ENCODE measurements around the gene IZUMO1R. TPM values are rescaled to one million over a fixed set of nuclear protein-coding genes. Genes with fewer than 3 reads are reported as not detected.

Gene IZUMO1R
- total RNA-seq, 4 donors from 2014 or later, result not detected

GRCh38 chr11:94312339-94312738 is 8.0 kb downstream of the IZUMO1R start:
- TF ChIP-seq, protein P1, sequence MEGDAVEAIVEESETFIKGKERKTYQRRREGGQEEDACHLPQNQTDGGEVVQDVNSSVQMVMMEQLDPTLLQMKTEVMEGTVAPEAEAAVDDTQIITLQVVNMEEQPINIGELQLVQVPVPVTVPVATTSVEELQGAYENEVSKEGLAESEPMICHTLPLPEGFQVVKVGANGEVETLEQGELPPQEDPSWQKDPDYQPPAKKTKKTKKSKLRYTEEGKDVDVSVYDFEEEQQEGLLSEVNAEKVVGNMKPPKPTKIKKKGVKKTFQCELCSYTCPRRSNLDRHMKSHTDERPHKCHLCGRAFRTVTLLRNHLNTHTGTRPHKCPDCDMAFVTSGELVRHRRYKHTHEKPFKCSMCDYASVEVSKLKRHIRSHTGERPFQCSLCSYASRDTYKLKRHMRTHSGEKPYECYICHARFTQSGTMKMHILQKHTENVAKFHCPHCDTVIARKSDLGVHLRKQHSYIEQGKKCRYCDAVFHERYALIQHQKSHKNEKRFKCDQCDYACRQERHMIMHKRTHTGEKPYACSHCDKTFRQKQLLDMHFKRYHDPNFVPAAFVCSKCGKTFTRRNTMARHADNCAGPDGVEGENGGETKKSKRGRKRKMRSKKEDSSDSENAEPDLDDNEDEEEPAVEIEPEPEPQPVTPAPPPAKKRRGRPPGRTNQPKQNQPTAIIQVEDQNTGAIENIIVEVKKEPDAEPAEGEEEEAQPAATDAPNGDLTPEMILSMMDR (IDR thresholded peaks at IDR 0.05), result no peak
- TF ChIP-seq POLR2A (IDR thresholded peaks at IDR 0.05), result no peak
- H3K27ac ChIP-seq, result no peak overlapping the region
- no peak overlapping the region for H3K4me3 ChIP-seq
- no peaks in the 10 kb centered on the region for H3K9me3 ChIP-seq
- no peaks in the 10 kb centered on the region for H3K4me1 ChIP-seq
- H3K36me3 ChIP-seq, result no peaks in the 10 kb centered on the region
- no peaks in the 10 kb centered on the region for H3K27me3 ChIP-seq
- DNase-seq, result no peak

GRCh38 chr11:94314064-94314463 is 9.7 kb downstream of the IZUMO1R start:
- Histone ChIP-seq H3K4me1 (no peaks in the 10 kb centered on the region), H3K9me3 (no peaks in the 10 kb centered on the region), H3K27ac (no peak overlapping the region), H3K27me3 (no peaks in the 10 kb centered on the region), H3K36me3 (no peaks in the 10 kb centered on the region), H3K4me3 (no peak overlapping the region)
- TF ChIP-seq, protein P1 (IDR thresholded peaks at IDR 0.05), result no peak
- TF ChIP-seq POLR2A (IDR thresholded peaks at IDR 0.05), result no peak
- no peak for DNase-seq

- DNase-seq, result no peak
- H3K27me3 ChIP-seq, result no peaks in the 10 kb centered on the region
- no peaks in the 10 kb centered on the region for H3K9me3 ChIP-seq
- H3K4me3 ChIP-seq, result no peak overlapping the region
- no peaks in the 10 kb centered on the region for H3K4me1 ChIP-seq
- no peaks in the 10 kb centered on the region for H3K36me3 ChIP-seq
- TF ChIP-seq, protein P1 (IDR thresholded peaks at IDR 0.05), result no peak
- no peak for TF ChIP-seq POLR2A (IDR thresholded peaks at IDR 0.05)
- no peak overlapping the region for H3K27ac ChIP-seq
Measured at GRCh38 chr11:94315664-94316063, 11.3 kb downstream of the IZUMO1R start.

GRCh38 chr11:94322501-94322900 is 18.1 kb downstream of the IZUMO1R start:
- H3K4me3 ChIP-seq, result no peak overlapping the region
- H3K4me1 ChIP-seq, result no peaks in the 10 kb centered on the region
- no peak for DNase-seq
- no peak overlapping the region for H3K27ac ChIP-seq
- no peaks in the 10 kb centered on the region for H3K27me3 ChIP-seq
- no peak for TF ChIP-seq POLR2A (IDR thresholded peaks at IDR 0.05)
- TF ChIP-seq, protein P1 (IDR thresholded peaks at IDR 0.05), result no peak
- H3K36me3 ChIP-seq, result no peaks in the 10 kb centered on the region
- H3K9me3 ChIP-seq, result no peaks in the 10 kb centered on the region

- no peaks in the 10 kb centered on the region for H3K9me3 ChIP-seq
- TF ChIP-seq POLR2A (IDR thresholded peaks at IDR 0.05), result no peak
- TF ChIP-seq, protein P1 (IDR thresholded peaks at IDR 0.05), result peak in 3 of 6 experiments; percentile 21 to 39 (median 33)
- H3K4me3 ChIP-seq, result no peak overlapping the region
- H3K36me3 ChIP-seq, result no peaks in the 10 kb centered on the region
- DNase-seq, result peak in 2 of 3 donors; percentile 52 to 58
- no peaks in the 10 kb centered on the region for H3K4me1 ChIP-seq
- no peaks in the 10 kb centered on the region for H3K27me3 ChIP-seq
- H3K27ac ChIP-seq, result no peak overlapping the region
Measured at GRCh38 chr11:94325681-94326080, 21.3 kb downstream of the IZUMO1R start.

GRCh38 chr11:94326947-94327346 is 22.6 kb downstream of the IZUMO1R start:
- Histone ChIP-seq H3K27me3 (no peaks in the 10 kb centered on the region), H3K27ac (no peak overlapping the region), H3K36me3 (no peaks in the 10 kb centered on the region), H3K4me3 (no peak overlapping the region), H3K4me1 (no peaks in the 10 kb centered on the region), H3K9me3 (no peaks in the 10 kb centered on the region)
- DNase-seq, result no peak
- TF ChIP-seq POLR2A (IDR thresholded peaks at IDR 0.05), result no peak
- TF ChIP-seq, protein P1 (IDR thresholded peaks at IDR 0.05), result no peak
